OCI-LY1 (cell line): ENCODE measurements around the gene STAC3.

ENCODE experiments used
- CTCF ChIP-seq: fragments of 200-600 bp; sonication (generic), shearing (Covaris generic); IDR thresholded peaks from 2 replicates; pipeline ENCODE4 v1.5.1; 2017; ENCODE audit warnings: mild to moderate bottlenecking, antibody characterized with exemption, low read length, moderate library complexity, mixed read lengths
- EZH2 ChIP-seq: fragments of 200-600 bp; sonication (generic), shearing (Covaris generic); IDR thresholded peaks from 2 replicates; pipeline ENCODE4 v1.8.0; 2017; ENCODE audit warnings: borderline replicate concordance, mixed run types, mild to moderate bottlenecking, antibody characterized with exemption, low read length, moderate library complexity, mixed read lengths

DNA sequence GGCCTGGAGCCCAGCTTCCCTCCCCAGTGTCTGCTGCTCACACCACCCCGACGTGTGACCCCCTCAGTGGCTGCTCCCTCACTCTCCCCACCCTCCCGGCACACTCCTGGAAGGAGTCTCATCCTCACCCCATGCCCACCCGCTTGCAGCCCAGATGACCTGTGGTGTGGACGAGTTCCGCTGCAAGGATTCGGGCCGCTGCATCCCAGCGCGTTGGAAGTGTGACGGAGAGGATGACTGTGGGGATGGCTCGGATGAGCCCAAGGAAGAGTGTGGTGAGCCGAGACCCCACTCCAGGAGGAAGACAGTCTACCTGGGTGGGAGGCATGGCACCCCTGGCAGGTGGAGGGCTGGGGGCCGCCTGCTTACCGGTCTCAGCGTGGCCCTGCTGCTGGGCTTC, 49.4 kb downstream of the STAC3 start:
- TF ChIP-seq EZH2, result no peak
- TF ChIP-seq CTCF, result no peak
